Natural killer cell (primary cell): ENCODE measurements around the gene A4GALT. TPM values are rescaled to one million over a fixed set of nuclear protein-coding genes. Genes with fewer than 3 reads are reported as not detected.

Source experiments
- ATAC-seq, 3 donors: fragments of 150-1000 bp in 2 of 3; fragments of 200-7000 bp in 1 of 3; cut with Tn5 transposase; 1 replicate in 1 of 3; 2 replicates in 2 of 3; pipeline ENCODE4 v1.10.0; 2021; ENCODE audit warnings: mild to moderate bottlenecking in 2 of 3, moderate library complexity in 2 of 3
- DNase-seq, 2 donors: peaks; one replicate each; pipeline versions ENCODE4 v3.0.0 to v3.0.0-alpha.2; 2013 to 2021; ENCODE audit warnings: mixed read lengths in 1 of 2
- H3K27ac ChIP-seq: one replicate; pipeline ENCODE4 v1.5.1; 2013; ENCODE audit warnings: mild to moderate bottlenecking, low read length
- H3K27me3 ChIP-seq: one replicate; pipeline ENCODE4 v1.6.1; 2013; ENCODE audit warnings: low read length; ENCODE audit not compliant: control insufficient read depth, insufficient read depth
- H3K36me3 ChIP-seq: one replicate; pipeline ENCODE4 v1.6.1; 2013; ENCODE audit warnings: low read length; ENCODE audit not compliant: control insufficient read depth, insufficient read depth
- H3K4me1 ChIP-seq: one replicate; pipeline ENCODE4 v1.6.1; 2013; ENCODE audit warnings: low read length; ENCODE audit not compliant: control insufficient read depth, insufficient read depth
- H3K4me3 ChIP-seq: one replicate; pipeline ENCODE4 v1.5.1; 2013; ENCODE audit warnings: low read length
- H3K9me3 ChIP-seq: one replicate; pipeline ENCODE4 v1.6.1; 2013; ENCODE audit warnings: low read length; ENCODE audit not compliant: control insufficient read depth, insufficient read depth
- H3K27ac Mint-ChIP-seq, 2 donors: one replicate each; pipeline ENCODE4 v1.8.0; 2022; ENCODE audit warnings: mild to moderate bottlenecking in 2 of 2, mixed read lengths in 2 of 2, moderate library complexity in 1 of 2
- H3K27me3 Mint-ChIP-seq, 2 donors: one replicate each; pipeline ENCODE4 v1.8.0; 2022; ENCODE audit warnings: low read depth in 2 of 2, mixed read lengths in 2 of 2
- H3K36me3 Mint-ChIP-seq: one replicate; pipeline ENCODE4 v1.8.0; 2022; ENCODE audit warnings: mixed read lengths
- H3K4me1 Mint-ChIP-seq, 2 donors: one replicate each; pipeline ENCODE4 v1.8.0; 2022; ENCODE audit warnings: mixed read lengths in 2 of 2
- H3K4me3 Mint-ChIP-seq: one replicate; pipeline ENCODE4 v1.8.0; 2022; ENCODE audit warnings: mild to moderate bottlenecking, moderate library complexity, mixed read lengths
- H3K9me3 Mint-ChIP-seq, 2 donors: one replicate each; pipeline ENCODE4 v1.8.0; 2022; ENCODE audit warnings: mixed read lengths in 2 of 2
- WGBS: methylation state at CpG from one replicate; pipeline ENCODE4 v1.1.7; 2013; ENCODE audit warnings: missing lambda C conversion rate; ENCODE audit not compliant: insufficient coverage; 5-methylcytosine and 5-hydroxymethylcytosine counted together
- intact Hi-C: fragments of 100-400 bp; cut with micrococcal nuclease; formaldehyde crosslinking; loops from one replicate; pipeline ENCODE4 v1.14.2; 2022
- total RNA-seq, 4 donors: library from RNA; stranded (reverse); fragments of 120-200 nt in 1 of 4; gene quantifications; one replicate each; pipeline versions ENCODE4 v1.2.3 to v1.2.4, GENCODE V29; 2013 to 2022
- TF ChIP-seq, protein P1 (sequence below): fragments of 200-600 bp; IDR thresholded peaks from one replicate; pipeline ENCODE4 v1.8.0; 2022; ENCODE audit warnings: antibody characterized with exemption

The A4GALT gene
- total RNA-seq, 3 donors from 2014 or later (not counting 1 experiment from before 2014, with no cell fraction given) = 0.26 TPM; not detected in 2

DNA sequence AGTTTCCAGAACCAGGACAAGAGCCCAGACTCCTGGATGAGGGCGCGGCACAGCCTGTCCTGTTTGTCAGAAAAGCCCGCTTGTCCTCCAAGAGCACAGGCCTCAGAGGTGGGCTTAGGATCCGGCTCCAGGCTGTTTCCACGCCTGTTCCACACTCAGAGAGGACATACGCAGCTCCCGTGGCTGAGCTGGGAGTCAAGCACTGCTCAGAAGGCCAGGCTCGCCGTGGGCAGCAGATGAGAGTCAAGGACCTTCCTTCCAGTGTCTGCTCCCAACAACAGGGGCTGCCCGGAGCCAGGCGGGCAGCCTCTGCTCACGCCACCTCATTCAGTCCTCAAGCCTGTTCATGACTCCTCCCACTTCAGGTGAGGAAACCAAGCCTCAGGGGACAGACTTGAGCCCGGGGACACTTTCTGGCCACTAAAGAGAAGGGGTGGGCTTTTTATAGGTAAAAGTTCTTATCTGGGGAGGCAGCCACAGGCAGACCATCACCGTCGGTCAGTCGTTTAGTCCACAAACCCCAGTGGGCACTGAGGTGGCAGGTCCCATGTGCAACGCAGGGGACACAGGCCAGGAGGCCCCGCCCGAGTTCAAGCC is 75.2 kb downstream of the A4GALT start:
- Mint-ChIP-seq H3K27me3 (no peaks in the 10 kb centered on the region), H3K27ac (peak overlapping the region; percentile 44 to 60), H3K4me1 (peaks cover 13 to 59% of the 10 kb centered on the region in 2 donors), H3K36me3 (no peaks in the 10 kb centered on the region), H3K4me3 (peak overlapping the region; percentile 45), H3K9me3 (no peaks in the 10 kb centered on the region)
- Histone ChIP-seq H3K4me1 (peaks cover 63% of the 10 kb centered on the region), H3K27ac (no peak overlapping the region), H3K4me3 (no peak overlapping the region), H3K36me3 (no peaks in the 10 kb centered on the region), H3K27me3 (no peaks in the 10 kb centered on the region), H3K9me3 (no peaks in the 10 kb centered on the region)
- 92% methylated on average over 18 of the region's 19 CpGs for WGBS
- TF ChIP-seq, protein P1, sequence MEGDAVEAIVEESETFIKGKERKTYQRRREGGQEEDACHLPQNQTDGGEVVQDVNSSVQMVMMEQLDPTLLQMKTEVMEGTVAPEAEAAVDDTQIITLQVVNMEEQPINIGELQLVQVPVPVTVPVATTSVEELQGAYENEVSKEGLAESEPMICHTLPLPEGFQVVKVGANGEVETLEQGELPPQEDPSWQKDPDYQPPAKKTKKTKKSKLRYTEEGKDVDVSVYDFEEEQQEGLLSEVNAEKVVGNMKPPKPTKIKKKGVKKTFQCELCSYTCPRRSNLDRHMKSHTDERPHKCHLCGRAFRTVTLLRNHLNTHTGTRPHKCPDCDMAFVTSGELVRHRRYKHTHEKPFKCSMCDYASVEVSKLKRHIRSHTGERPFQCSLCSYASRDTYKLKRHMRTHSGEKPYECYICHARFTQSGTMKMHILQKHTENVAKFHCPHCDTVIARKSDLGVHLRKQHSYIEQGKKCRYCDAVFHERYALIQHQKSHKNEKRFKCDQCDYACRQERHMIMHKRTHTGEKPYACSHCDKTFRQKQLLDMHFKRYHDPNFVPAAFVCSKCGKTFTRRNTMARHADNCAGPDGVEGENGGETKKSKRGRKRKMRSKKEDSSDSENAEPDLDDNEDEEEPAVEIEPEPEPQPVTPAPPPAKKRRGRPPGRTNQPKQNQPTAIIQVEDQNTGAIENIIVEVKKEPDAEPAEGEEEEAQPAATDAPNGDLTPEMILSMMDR = no peak
- no peak for ATAC-seq
- intact Hi-C loops = no loop called here
- DNase-seq = no peak

DNA sequence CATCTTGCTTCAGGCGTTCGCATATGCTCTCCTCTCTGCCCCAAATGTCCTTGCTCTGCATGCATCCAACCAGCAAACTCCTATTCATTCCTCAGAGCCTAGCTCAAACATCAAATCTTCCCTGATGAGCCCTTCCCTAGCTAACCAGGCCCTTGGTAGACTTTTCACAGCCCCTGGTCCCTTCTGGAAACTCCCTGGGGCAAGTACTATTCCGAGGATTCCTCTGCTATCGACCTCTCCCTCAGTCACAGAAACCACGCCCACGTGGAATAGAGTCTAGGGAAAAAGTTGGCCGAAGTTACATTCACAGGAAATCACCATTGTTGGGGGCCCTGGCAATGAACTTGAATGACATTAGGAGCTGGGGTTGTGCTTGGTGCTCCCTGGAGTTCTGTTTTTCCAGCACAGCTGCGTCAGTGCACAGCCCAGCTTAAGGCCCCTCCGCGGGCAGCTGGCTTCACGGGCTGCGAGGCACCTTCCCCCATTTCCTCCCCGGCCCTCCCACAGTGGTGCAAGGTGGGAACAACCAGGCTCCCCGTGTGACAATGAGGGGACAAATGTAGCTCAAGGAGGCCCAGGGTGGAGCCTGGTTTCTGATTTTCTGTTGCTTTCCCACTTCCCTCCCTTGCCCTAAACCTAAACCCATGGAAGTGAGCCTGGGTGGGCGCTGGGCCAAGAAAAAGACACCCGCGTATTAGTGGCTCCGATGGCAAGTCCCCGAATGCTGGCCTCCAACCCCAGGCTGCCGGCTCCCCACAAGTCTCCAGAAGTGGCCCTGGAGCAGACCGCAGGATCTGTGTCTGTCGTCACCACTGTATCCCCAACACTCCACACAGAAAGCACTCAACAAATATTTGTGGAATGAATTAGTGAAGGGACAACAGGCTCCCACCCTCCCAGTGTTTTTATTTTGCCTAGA is 76.0 kb downstream of the A4GALT start:
- Histone ChIP-seq H3K27me3 (no peaks in the 10 kb centered on the region), H3K4me3 (no peak overlapping the region), H3K27ac (no peak overlapping the region), H3K36me3 (no peaks in the 10 kb centered on the region), H3K9me3 (no peaks in the 10 kb centered on the region), H3K4me1 (peaks cover 58% of the 10 kb centered on the region)
- 45% methylated on average over 20 of the region's 22 CpGs for WGBS
- peak overlapping the region; percentile 45 for H3K4me3 Mint-ChIP-seq
- intact Hi-C loops = no loop called here
- no peaks in the 10 kb centered on the region for H3K36me3 Mint-ChIP-seq
- peak overlapping the region; percentile 44 to 60 for H3K27ac Mint-ChIP-seq
- no peaks in the 10 kb centered on the region for H3K27me3 Mint-ChIP-seq
- DNase-seq (no peak), ATAC-seq (no peak)
- TF ChIP-seq, protein P1 = no peak
- no peaks in the 10 kb centered on the region for H3K9me3 Mint-ChIP-seq
- H3K4me1 Mint-ChIP-seq = peaks cover 13 to 60% of the 10 kb centered on the region in 2 donors

DNA sequence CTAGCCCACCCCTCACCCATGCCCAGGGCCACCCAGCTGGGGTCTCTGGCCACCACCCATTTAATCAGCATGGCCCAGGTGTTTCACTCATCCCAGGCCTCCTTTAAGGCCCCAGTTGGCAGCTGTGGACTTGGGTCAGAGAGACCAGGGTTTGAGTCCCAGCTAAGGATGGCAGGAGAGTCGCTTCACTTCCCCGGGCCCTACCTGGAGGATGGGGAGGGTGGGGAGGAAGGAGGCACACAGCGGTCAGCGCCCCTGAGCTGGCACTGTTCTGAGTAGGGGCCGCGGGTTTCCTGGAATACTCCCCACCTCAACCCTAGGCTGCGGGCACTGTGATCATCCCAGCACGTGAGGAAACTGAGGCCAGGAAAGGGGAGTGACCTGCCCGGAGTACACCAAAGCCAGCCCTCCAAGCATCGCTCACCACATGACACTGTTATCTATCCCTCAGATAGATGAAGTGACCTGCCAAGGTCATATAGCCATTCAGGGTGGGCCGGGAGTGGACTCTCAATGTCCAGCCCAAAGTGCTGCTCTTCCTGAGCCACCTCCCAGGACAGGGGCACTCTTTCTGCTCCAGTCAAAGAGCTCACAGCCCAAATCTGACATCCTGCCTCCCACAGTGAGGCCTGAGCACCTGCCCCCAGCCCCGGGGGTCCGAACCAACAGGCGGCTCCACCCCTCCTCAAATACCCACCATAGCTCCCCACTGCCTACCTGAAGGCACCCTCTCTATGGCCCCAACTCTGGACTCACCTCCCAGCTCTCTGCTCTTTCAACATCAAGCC is 76.8 kb downstream of the A4GALT start:
- H3K4me3 ChIP-seq = no peak overlapping the region
- no peaks in the 10 kb centered on the region for H3K27me3 ChIP-seq
- no peaks in the 10 kb centered on the region for H3K9me3 ChIP-seq
- H3K4me1 ChIP-seq = peaks cover 54% of the 10 kb centered on the region
- intact Hi-C loops = no loop called here
- H3K27me3 Mint-ChIP-seq = no peaks in the 10 kb centered on the region
- TF ChIP-seq, protein P1 = no peak
- no peak for ATAC-seq
- WGBS = 94% methylated on average over 12 of the region's 14 CpGs
- H3K27ac ChIP-seq = no peak overlapping the region
- H3K36me3 Mint-ChIP-seq = no peaks in the 10 kb centered on the region
- peak overlapping the region in 1 of 2 donors; percentile 44 for H3K27ac Mint-ChIP-seq
- H3K9me3 Mint-ChIP-seq = no peaks in the 10 kb centered on the region
- no peak overlapping the region for H3K4me3 Mint-ChIP-seq
- H3K4me1 Mint-ChIP-seq = peaks cover 13 to 58% of the 10 kb centered on the region in 2 donors
- H3K36me3 ChIP-seq = no peaks in the 10 kb centered on the region
- DNase-seq = no peak
